ENCODE results near the gene SPTBN1. TPM values are rescaled to one million over a fixed set of nuclear protein-coding genes. Genes with fewer than 3 reads are reported as not detected.

The SPTBN1 gene
- total and polyA plus RNA-seq, 2 donors (not counting 3 experiments of a cell fraction or from before 2014, with no cell fraction given) = 63.3 to 320 TPM

- TF ChIP-seq MAX (IDR thresholded peaks at IDR 0.05; ENCODE audit: insufficient read depth, insufficient read length) = no peak
- Histone ChIP-seq H3K9me3 (replicated peaks; ENCODE audit: control insufficient read depth, insufficient read depth, low read length) (no peaks in the 10 kb centered on the region), H2AFZ (ENCODE audit: low read depth, low read length) (no peak overlapping the region), H3K36me3 (ENCODE audit: control insufficient read depth in 2 of 2, extremely low read depth in 1 of 2, insufficient read depth in 2 of 2, low read length in 2 of 2) (peaks cover 0 to 2% of the 10 kb centered on the region in 2 experiments), H4K20me1 (replicated peaks; ENCODE audit: control insufficient read depth, extremely low read depth, insufficient read depth, low read length) (peaks cover 2% of the 10 kb centered on the region), H3K9ac (replicated peaks; ENCODE audit: extremely low read depth, insufficient read depth, low read length) (no peak overlapping the region), H3K9me1 (replicated peaks; ENCODE audit: control insufficient read depth, extremely low read depth, insufficient read depth, low read length) (no peaks in the 10 kb centered on the region), H3K4me2 (ENCODE audit: insufficient read depth, low read length) (no peak overlapping the region), H3K4me3 (replicated peaks in 1 of 3; ENCODE audit: insufficient read depth in 1 of 3, low read depth in 1 of 3, low read length in 3 of 3) (no peak overlapping the region), H3K79me2 (ENCODE audit: control insufficient read depth, insufficient read depth, low read length) (peaks cover 86% of the 10 kb centered on the region), H3K27ac (ENCODE audit: insufficient read depth, low read depth, low read length) (no peak overlapping the region), H3K27me3 (ENCODE audit: control insufficient read depth in 2 of 2, insufficient read depth in 2 of 2, low read length in 2 of 2) (no peaks in the 10 kb centered on the region), H3K4me1 (ENCODE audit: control insufficient read depth, extremely low read depth, insufficient read depth, low read length) (peaks cover 33% of the 10 kb centered on the region)
- intact Hi-C loops (cut with micrococcal nuclease) (no loop called here), dilution Hi-C loops (cut with MboI; ENCODE audit: extremely low pct_ligation_motif_present, low sequenced_read_pairs) (no loop called here)
- ChIA-PET CTCF (interaction anchor here (0.9 to 1.3 kb wide), 2 partner anchors 11 to 71 kb away, joined by 3 to 4 read pairs; no protein-coding TSS in a partner anchor), POLR2A (no interaction called here)
- DNase-seq (ENCODE audit: low read depth, low spot score) (no peak), FAIRE-seq (no peak)
- BruUV-seq (replicated peaks) = no TSS peak
These were observed 137.9 kb downstream of the SPTBN1 start for GRCh38 chr2:54594048-54594447.

GRCh38 chr2:54595161-54595803 lies 139.2 kb downstream of the SPTBN1 start:
- H3K4me1 ChIP-seq (ENCODE audit: control insufficient read depth, extremely low read depth, insufficient read depth, low read length) = peaks cover 27% of the 10 kb centered on the region
- DNase-seq (ENCODE audit: low read depth, low spot score) (no peak), FAIRE-seq (no peak)
- H3K9ac ChIP-seq (replicated peaks; ENCODE audit: extremely low read depth, insufficient read depth, low read length) = no peak overlapping the region
- H4K20me1 ChIP-seq (replicated peaks; ENCODE audit: control insufficient read depth, extremely low read depth, insufficient read depth, low read length) = peaks cover 2% of the 10 kb centered on the region
- ChIA-PET CTCF (interaction anchor here (0.9 to 1.3 kb wide), 2 partner anchors 10 to 70 kb away, joined by 3 to 4 read pairs; no protein-coding TSS in a partner anchor), POLR2A (no interaction called here)
- peaks cover 94% of the 10 kb centered on the region for H3K79me2 ChIP-seq (ENCODE audit: control insufficient read depth, insufficient read depth, low read length)
- no TSS peak for BruUV-seq (replicated peaks)
- H3K9me3 ChIP-seq (replicated peaks; ENCODE audit: control insufficient read depth, insufficient read depth, low read length) = no peaks in the 10 kb centered on the region
- no peak overlapping the region for H3K4me2 ChIP-seq (ENCODE audit: insufficient read depth, low read length)
- H3K9me1 ChIP-seq (replicated peaks; ENCODE audit: control insufficient read depth, extremely low read depth, insufficient read depth, low read length) = no peaks in the 10 kb centered on the region
- intact Hi-C loops (cut with micrococcal nuclease) = no loop called here
- H3K4me3 ChIP-seq (replicated peaks in 1 of 3; ENCODE audit: insufficient read depth in 1 of 3, low read depth in 1 of 3, low read length in 3 of 3) = no peak overlapping the region
- TF ChIP-seq CTCF (IDR thresholded peaks at IDR 0.05; ENCODE audit: extremely low read depth in 1 of 2, insufficient read depth in 1 of 2, low read depth in 1 of 2, low read length in 2 of 2) = no peak
- TF ChIP-seq POLR2AphosphoS5 (IDR thresholded peaks at IDR 0.05; ENCODE audit: insufficient read depth, low read depth, low read length) = no peak
- TF ChIP-seq JUN (IDR thresholded peaks at IDR 0.05; ENCODE audit: borderline replicate concordance, insufficient read depth, insufficient read length, low read depth) = no peak
- TF ChIP-seq POLR2A (IDR thresholded peaks at IDR 0.05; ENCODE audit: low read depth, low read length) = no peak
- no peak for TF ChIP-seq FOS (IDR thresholded peaks at IDR 0.05; ENCODE audit: borderline replicate concordance, insufficient read depth, low read length)
- TF ChIP-seq EZH2 (IDR thresholded peaks at IDR 0.05; ENCODE audit: borderline replicate concordance, low read depth, low read length, severe bottlenecking) = no peak
- no peak for TF ChIP-seq MYC (IDR thresholded peaks at IDR 0.05; ENCODE audit: low read depth, low read length)
- TF ChIP-seq MAX (IDR thresholded peaks at IDR 0.05; ENCODE audit: insufficient read depth, insufficient read length) = no peak
- no peak for TF ChIP-seq GATA2 (IDR thresholded peaks at IDR 0.05; ENCODE audit: insufficient read depth, insufficient read length, low read depth, low read length)
- no peak overlapping the region for H3K27ac ChIP-seq (ENCODE audit: insufficient read depth, low read depth, low read length)
- dilution Hi-C loops (cut with MboI; ENCODE audit: extremely low pct_ligation_motif_present, low sequenced_read_pairs) = no loop called here
- no peak overlapping the region for H2AFZ ChIP-seq (ENCODE audit: low read depth, low read length)
- H3K27me3 ChIP-seq (ENCODE audit: control insufficient read depth in 2 of 2, insufficient read depth in 2 of 2, low read length in 2 of 2) = no peaks in the 10 kb centered on the region
- peaks cover 0 to 2% of the 10 kb centered on the region in 2 experiments for H3K36me3 ChIP-seq (ENCODE audit: control insufficient read depth in 2 of 2, extremely low read depth in 1 of 2, insufficient read depth in 2 of 2, low read length in 2 of 2)
